ENCODE data around the gene CFAP47. TPM values are rescaled to one million over a fixed set of nuclear protein-coding genes. Genes with fewer than 3 reads are reported as not detected.
"Not testable (repeated sequence)": the region's sequence is repeated elsewhere in the genome, so short reads cannot be mapped to it uniquely, and the experiment has no call there.

The CFAP47 gene
- polyA plus RNA-seq, 2 of the 4 experiments (the other 2 are of a cell fraction): 0.03 TPM; not detected in 1

- ATAC-seq; H3K9me3 ChIP-seq; H3K4me2 ChIP-seq; H3K4me1 ChIP-seq; H3K27ac ChIP-seq; H3K4me3 ChIP-seq; POLR2A ChIA-PET; DNase-seq (ENCODE audit: low read depth in 1 of 2, low spot score in 1 of 2); CTCF ChIA-PET; FAIRE-seq: not testable (repeated sequence)
- 17% methylated on average over 13 of the region's 21 CpGs for WGBS (ENCODE audit: missing lambda C conversion rate)
These were observed 315.4 kb downstream of the CFAP47 start for GRCh38 chrX:36234840-36235528.

- no peak for FAIRE-seq
- CTCF ChIA-PET: interaction anchor here (0.9 kb wide), 1 partner anchor 22 kb away, joined by 3 read pairs; no protein-coding TSS in a partner anchor
These were observed 321.9 kb downstream of the CFAP47 start for GRCh38 chrX:36241397-36241796.

DNA sequence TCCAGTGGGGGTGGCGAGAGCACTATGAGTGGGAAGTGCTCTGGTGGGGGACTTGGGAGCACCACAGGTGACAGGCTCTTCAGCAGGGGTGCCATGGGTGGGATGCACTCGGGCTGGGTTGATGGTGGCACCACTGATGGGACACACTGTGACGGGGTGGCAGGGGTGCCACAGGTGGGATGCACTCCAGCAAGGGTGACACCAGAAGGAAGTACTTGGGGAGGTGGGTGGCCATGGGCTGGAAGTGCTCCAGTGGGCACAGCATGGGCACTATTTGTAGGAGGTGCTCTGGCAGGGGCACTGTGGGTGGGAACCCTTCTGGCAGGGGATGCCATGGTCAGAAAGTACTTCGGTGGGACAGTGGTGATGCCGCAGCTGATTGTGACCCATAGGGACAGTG, 346.6 kb downstream of the CFAP47 start:
- Histone ChIP-seq H3K27ac (no peak overlapping the region), H3K4me3 (no peak overlapping the region), H3K9me3 (no peaks in the 10 kb centered on the region), H3K4me1 (no peaks in the 10 kb centered on the region), H3K4me2 (no peak overlapping the region)
- ATAC-seq (no peak), FAIRE-seq (no peak), DNase-seq (ENCODE audit: low read depth in 1 of 2, low spot score in 1 of 2) (no peak)
- 14% methylated on average over 2 of the region's 5 CpGs for WGBS (ENCODE audit: missing lambda C conversion rate)
- no peak for TF ChIP-seq MYC (IDR thresholded peaks at IDR 0.05; ENCODE audit: borderline replicate concordance, low read length)
- no peak for TF ChIP-seq CHD2 (IDR thresholded peaks at IDR 0.05; ENCODE audit: low read length, partially characterized antibody)
- no peak for TF ChIP-seq PBX3 (IDR thresholded peaks at IDR 0.05)
- no peak for TF ChIP-seq ZC3H11A (IDR thresholded peaks at IDR 0.05)
- no peak for TF ChIP-seq KDM1A (IDR thresholded peaks at IDR 0.05; ENCODE audit: low read depth)
- no peak for TF ChIP-seq KDM5A (IDR thresholded peaks at IDR 0.05)
- TF ChIP-seq, protein P1, sequence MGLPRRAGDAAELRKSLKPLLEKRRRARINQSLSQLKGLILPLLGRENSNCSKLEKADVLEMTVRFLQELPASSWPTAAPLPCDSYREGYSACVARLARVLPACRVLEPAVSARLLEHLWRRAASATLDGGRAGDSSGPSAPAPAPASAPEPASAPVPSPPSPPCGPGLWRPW (IDR thresholded peaks at IDR 0.05): no peak
- no peak for TF ChIP-seq EP300 (IDR thresholded peaks at IDR 0.05)
- TF ChIP-seq SREBF2 (IDR thresholded peaks at IDR 0.05): no peak
- no peak for TF ChIP-seq BCL3 (IDR thresholded peaks at IDR 0.05)
- TF ChIP-seq CEBPB (IDR thresholded peaks at IDR 0.05): no peak
- TF ChIP-seq, protein P2, sequence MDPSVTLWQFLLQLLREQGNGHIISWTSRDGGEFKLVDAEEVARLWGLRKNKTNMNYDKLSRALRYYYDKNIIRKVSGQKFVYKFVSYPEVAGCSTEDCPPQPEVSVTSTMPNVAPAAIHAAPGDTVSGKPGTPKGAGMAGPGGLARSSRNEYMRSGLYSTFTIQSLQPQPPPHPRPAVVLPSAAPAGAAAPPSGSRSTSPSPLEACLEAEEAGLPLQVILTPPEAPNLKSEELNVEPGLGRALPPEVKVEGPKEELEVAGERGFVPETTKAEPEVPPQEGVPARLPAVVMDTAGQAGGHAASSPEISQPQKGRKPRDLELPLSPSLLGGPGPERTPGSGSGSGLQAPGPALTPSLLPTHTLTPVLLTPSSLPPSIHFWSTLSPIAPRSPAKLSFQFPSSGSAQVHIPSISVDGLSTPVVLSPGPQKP (IDR thresholded peaks at IDR 0.05; ENCODE audit: low read depth, low read length): no peak
- TF ChIP-seq, protein P3, sequence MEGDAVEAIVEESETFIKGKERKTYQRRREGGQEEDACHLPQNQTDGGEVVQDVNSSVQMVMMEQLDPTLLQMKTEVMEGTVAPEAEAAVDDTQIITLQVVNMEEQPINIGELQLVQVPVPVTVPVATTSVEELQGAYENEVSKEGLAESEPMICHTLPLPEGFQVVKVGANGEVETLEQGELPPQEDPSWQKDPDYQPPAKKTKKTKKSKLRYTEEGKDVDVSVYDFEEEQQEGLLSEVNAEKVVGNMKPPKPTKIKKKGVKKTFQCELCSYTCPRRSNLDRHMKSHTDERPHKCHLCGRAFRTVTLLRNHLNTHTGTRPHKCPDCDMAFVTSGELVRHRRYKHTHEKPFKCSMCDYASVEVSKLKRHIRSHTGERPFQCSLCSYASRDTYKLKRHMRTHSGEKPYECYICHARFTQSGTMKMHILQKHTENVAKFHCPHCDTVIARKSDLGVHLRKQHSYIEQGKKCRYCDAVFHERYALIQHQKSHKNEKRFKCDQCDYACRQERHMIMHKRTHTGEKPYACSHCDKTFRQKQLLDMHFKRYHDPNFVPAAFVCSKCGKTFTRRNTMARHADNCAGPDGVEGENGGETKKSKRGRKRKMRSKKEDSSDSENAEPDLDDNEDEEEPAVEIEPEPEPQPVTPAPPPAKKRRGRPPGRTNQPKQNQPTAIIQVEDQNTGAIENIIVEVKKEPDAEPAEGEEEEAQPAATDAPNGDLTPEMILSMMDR (IDR thresholded peaks at IDR 0.05): no peak
- CTCF ChIA-PET: no interaction called here
- POLR2A ChIA-PET: no interaction called here

More at GRCh38 chrX:36241397-36241796, 321.9 kb downstream of the CFAP47 start:
- 0% methylated on average over 1 of the region's 1 CpG for WGBS (ENCODE audit: missing lambda C conversion rate)
- no peaks in the 10 kb centered on the region for H3K4me1 ChIP-seq
- no peak for ATAC-seq
- POLR2A ChIA-PET: no interaction called here
- no peak overlapping the region for H3K4me2 ChIP-seq
- H3K4me3 ChIP-seq: no peak overlapping the region
- H3K9me3 ChIP-seq: no peaks in the 10 kb centered on the region
- TF ChIP-seq, protein P4, sequence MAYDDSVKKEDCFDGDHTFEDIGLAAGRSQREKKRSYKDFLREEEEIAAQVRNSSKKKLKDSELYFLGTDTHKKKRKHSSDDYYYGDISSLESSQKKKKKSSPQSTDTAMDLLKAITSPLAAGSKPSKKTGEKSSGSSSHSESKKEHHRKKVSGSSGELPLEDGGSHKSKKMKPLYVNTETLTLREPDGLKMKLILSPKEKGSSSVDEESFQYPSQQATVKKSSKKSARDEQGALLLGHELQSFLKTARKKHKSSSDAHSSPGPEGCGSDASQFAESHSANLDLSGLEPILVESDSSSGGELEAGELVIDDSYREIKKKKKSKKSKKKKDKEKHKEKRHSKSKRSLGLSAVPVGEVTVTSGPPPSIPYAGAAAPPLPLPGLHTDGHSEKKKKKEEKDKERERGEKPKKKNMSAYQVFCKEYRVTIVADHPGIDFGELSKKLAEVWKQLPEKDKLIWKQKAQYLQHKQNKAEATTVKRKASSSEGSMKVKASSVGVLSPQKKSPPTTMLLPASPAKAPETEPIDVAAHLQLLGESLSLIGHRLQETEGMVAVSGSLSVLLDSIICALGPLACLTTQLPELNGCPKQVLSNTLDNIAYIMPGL (CRISPR knock-in tag; IDR thresholded peaks at IDR 0.05; ENCODE audit: borderline replicate concordance): no peak
- TF ChIP-seq, protein P5, sequence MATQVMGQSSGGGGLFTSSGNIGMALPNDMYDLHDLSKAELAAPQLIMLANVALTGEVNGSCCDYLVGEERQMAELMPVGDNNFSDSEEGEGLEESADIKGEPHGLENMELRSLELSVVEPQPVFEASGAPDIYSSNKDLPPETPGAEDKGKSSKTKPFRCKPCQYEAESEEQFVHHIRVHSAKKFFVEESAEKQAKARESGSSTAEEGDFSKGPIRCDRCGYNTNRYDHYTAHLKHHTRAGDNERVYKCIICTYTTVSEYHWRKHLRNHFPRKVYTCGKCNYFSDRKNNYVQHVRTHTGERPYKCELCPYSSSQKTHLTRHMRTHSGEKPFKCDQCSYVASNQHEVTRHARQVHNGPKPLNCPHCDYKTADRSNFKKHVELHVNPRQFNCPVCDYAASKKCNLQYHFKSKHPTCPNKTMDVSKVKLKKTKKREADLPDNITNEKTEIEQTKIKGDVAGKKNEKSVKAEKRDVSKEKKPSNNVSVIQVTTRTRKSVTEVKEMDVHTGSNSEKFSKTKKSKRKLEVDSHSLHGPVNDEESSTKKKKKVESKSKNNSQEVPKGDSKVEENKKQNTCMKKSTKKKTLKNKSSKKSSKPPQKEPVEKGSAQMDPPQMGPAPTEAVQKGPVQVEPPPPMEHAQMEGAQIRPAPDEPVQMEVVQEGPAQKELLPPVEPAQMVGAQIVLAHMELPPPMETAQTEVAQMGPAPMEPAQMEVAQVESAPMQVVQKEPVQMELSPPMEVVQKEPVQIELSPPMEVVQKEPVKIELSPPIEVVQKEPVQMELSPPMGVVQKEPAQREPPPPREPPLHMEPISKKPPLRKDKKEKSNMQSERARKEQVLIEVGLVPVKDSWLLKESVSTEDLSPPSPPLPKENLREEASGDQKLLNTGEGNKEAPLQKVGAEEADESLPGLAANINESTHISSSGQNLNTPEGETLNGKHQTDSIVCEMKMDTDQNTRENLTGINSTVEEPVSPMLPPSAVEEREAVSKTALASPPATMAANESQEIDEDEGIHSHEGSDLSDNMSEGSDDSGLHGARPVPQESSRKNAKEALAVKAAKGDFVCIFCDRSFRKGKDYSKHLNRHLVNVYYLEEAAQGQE (IDR thresholded peaks at IDR 0.05): no peak
- TF ChIP-seq RAD21 (conservative IDR thresholded peaks at IDR 0.05 in 1 of 2, IDR thresholded peaks at IDR 0.05 in 1 of 2) (no peak), FOSB (CRISPR knock-in tag; IDR thresholded peaks at IDR 0.05) (no peak), EP300 (IDR thresholded peaks at IDR 0.05) (no peak), HOXB5 (CRISPR knock-in tag; IDR thresholded peaks at IDR 0.05) (no peak), POLR2AphosphoS2 (conservative IDR thresholded peaks at IDR 0.05; ENCODE audit: low read length) (no peak), HEYL (CRISPR knock-in tag; IDR thresholded peaks at IDR 0.05) (no peak), EHF (CRISPR knock-in tag; IDR thresholded peaks at IDR 0.05) (no peak), CEBPB (IDR thresholded peaks at IDR 0.05) (no peak), ZC3H11A (IDR thresholded peaks at IDR 0.05) (no peak), ZFP36 (IDR thresholded peaks at IDR 0.05; ENCODE audit: borderline replicate concordance, partially characterized antibody) (no peak), MAZ (IDR thresholded peaks at IDR 0.05; ENCODE audit: borderline replicate concordance, low read depth, low read length) (no peak)
- no peak overlapping the region for H3K27ac ChIP-seq
- no peak for DNase-seq (ENCODE audit: low read depth in 1 of 2, low spot score in 1 of 2)
